ENCODE measurements around the gene INTS1. TPM values are rescaled to one million over a fixed set of nuclear protein-coding genes. Genes with fewer than 3 reads are reported as not detected.

INTS1 gene
- total and polyA plus RNA-seq, 2 experiments from 2014 or later, result 30.0 to 57.3 TPM

DNA sequence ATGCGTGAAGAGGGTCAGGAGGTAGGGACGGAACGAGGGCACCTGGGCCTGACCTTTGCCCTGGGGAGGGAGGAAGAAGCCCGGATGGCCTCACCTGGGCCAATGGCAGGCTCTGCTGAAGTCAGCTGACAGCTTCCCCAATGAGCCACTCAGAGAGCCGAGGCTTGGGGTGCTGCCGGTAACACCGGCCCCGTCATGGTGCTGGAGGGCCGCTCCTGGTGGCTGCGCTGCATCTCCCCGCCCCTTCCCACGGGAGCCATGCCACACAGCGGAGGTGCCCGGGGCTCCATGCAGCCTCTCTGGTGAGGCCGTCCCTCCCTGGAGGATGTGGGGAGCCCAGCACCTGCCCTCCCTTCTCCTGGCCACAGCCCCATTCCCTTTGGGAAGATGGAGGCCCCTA is 27.3 kb downstream of the INTS1 start:
- TF ChIP-seq, protein P1, sequence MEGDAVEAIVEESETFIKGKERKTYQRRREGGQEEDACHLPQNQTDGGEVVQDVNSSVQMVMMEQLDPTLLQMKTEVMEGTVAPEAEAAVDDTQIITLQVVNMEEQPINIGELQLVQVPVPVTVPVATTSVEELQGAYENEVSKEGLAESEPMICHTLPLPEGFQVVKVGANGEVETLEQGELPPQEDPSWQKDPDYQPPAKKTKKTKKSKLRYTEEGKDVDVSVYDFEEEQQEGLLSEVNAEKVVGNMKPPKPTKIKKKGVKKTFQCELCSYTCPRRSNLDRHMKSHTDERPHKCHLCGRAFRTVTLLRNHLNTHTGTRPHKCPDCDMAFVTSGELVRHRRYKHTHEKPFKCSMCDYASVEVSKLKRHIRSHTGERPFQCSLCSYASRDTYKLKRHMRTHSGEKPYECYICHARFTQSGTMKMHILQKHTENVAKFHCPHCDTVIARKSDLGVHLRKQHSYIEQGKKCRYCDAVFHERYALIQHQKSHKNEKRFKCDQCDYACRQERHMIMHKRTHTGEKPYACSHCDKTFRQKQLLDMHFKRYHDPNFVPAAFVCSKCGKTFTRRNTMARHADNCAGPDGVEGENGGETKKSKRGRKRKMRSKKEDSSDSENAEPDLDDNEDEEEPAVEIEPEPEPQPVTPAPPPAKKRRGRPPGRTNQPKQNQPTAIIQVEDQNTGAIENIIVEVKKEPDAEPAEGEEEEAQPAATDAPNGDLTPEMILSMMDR (IDR thresholded peaks at IDR 0.05; ENCODE audit: poor library complexity), result no peak
- no peak for TF ChIP-seq EZH2 (IDR thresholded peaks at IDR 0.05; ENCODE audit: borderline replicate concordance)
- TF ChIP-seq EZH2phosphoT487 (IDR thresholded peaks at IDR 0.05; ENCODE audit: low read depth, severe bottlenecking, unreplicated experiment), result no peak
- no peaks in the 10 kb centered on the region for H4K20me1 ChIP-seq (ENCODE audit: insufficient read depth, poor library complexity, severe bottlenecking)
- no peak overlapping the region for H3K27ac ChIP-seq
- no peaks in the 10 kb centered on the region for H3K27me3 ChIP-seq
- H3K4me1 ChIP-seq (ENCODE audit: insufficient read depth), result no peaks in the 10 kb centered on the region
- H3K9me3 ChIP-seq (ENCODE audit: low read depth), result no peaks in the 10 kb centered on the region
- no peak for DNase-seq (ENCODE audit: low spot score)
- H3K4me2 ChIP-seq, result no peak overlapping the region
- WGBS (ENCODE audit: low lambda C conversion rate, missing lambda C conversion rate), result 90% methylated on average over 11 of the region's 15 CpGs
- H2AFZ ChIP-seq, result no peak overlapping the region
- H3K79me2 ChIP-seq, result no peaks in the 10 kb centered on the region
- H3K36me3 ChIP-seq (replicated peaks; ENCODE audit: insufficient read depth, low read depth), result no peaks in the 10 kb centered on the region
- no peak overlapping the region for H3K4me3 ChIP-seq
- H3K9me2 ChIP-seq (replicated peaks; ENCODE audit: insufficient read depth), result no peaks in the 10 kb centered on the region

DNA sequence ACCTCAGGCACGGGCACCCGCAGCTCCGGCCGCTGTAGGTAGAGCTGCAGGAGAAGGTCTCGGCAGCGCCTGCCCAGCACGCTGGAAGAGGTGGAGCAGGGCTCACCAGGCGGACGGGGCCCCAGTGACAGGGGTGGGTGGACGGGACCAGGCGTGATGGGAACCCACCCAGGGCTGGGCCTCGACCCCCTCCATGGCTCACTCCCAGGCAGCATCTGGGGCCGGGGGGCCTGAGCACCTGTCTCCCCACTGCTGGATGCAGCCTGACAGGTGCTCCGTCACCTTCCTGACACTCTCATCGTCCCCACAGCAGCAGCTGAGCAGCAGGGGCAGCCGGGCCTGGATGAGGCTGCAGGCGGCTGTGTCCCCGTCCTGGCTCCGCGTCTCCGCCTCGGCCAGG is 28.2 kb downstream of the INTS1 start:
- WGBS (ENCODE audit: low lambda C conversion rate, missing lambda C conversion rate), result 97% methylated on average over 17 of the region's 22 CpGs
- Histone ChIP-seq H3K36me3 (replicated peaks; ENCODE audit: insufficient read depth, low read depth) (no peaks in the 10 kb centered on the region), H3K4me1 (ENCODE audit: insufficient read depth) (no peaks in the 10 kb centered on the region)

DNA sequence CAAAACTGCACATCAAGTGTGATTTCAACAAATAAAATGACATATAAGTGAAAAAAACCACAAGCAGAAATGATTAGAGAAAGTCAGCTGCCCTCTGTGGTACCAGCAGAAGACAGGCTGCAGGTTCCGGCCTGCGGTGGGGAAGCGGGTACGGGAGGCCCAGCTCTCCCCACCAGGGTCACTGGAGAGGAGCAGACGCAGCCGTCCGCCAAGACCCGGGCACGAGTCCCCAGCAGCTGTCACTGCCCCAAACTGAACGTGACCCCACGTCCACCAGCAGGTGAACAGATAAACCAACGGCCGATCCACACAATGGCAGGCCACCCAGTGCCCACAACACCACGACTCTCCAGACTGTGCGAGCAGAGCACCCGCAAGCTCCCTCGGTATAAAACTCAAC is 28.8 kb downstream of the INTS1 start:
- TF ChIP-seq EZH2phosphoT487 (IDR thresholded peaks at IDR 0.05; ENCODE audit: low read depth, severe bottlenecking, unreplicated experiment), result no peak
- H3K4me3 ChIP-seq, result no peak overlapping the region
- no peaks in the 10 kb centered on the region for H4K20me1 ChIP-seq (ENCODE audit: insufficient read depth, poor library complexity, severe bottlenecking)
- H3K27me3 ChIP-seq, result no peaks in the 10 kb centered on the region
- H2AFZ ChIP-seq, result no peak overlapping the region
- no peaks in the 10 kb centered on the region for H3K9me3 ChIP-seq (ENCODE audit: low read depth)
- no peaks in the 10 kb centered on the region for H3K79me2 ChIP-seq
- H3K9me2 ChIP-seq (replicated peaks; ENCODE audit: insufficient read depth), result no peaks in the 10 kb centered on the region
- no peak for DNase-seq (ENCODE audit: low spot score)
- no peaks in the 10 kb centered on the region for H3K36me3 ChIP-seq (replicated peaks; ENCODE audit: insufficient read depth, low read depth)
- H3K27ac ChIP-seq, result no peak overlapping the region
- H3K4me1 ChIP-seq (ENCODE audit: insufficient read depth), result no peaks in the 10 kb centered on the region
- 94% methylated on average over 17 of the region's 17 CpGs for WGBS (ENCODE audit: low lambda C conversion rate, missing lambda C conversion rate)
- no peak overlapping the region for H3K4me2 ChIP-seq

More for the DNA sequence above, 28.2 kb downstream of the INTS1 start:
- H2AFZ ChIP-seq, result no peak overlapping the region
- no peaks in the 10 kb centered on the region for H4K20me1 ChIP-seq (ENCODE audit: insufficient read depth, poor library complexity, severe bottlenecking)
- no peaks in the 10 kb centered on the region for H3K9me2 ChIP-seq (replicated peaks; ENCODE audit: insufficient read depth)
- no peak for DNase-seq (ENCODE audit: low spot score)
- H3K4me3 ChIP-seq, result no peak overlapping the region
- no peak overlapping the region for H3K4me2 ChIP-seq
- H3K9me3 ChIP-seq (ENCODE audit: low read depth), result no peaks in the 10 kb centered on the region
- H3K79me2 ChIP-seq, result no peaks in the 10 kb centered on the region
- H3K27me3 ChIP-seq, result no peaks in the 10 kb centered on the region
- no peak overlapping the region for H3K27ac ChIP-seq
- TF ChIP-seq EZH2phosphoT487 (IDR thresholded peaks at IDR 0.05; ENCODE audit: low read depth, severe bottlenecking, unreplicated experiment), result no peak
- TF ChIP-seq EZH2 (IDR thresholded peaks at IDR 0.05; ENCODE audit: borderline replicate concordance), result no peak
- TF ChIP-seq, protein P1 (IDR thresholded peaks at IDR 0.05; ENCODE audit: poor library complexity), result no peak

DNA sequence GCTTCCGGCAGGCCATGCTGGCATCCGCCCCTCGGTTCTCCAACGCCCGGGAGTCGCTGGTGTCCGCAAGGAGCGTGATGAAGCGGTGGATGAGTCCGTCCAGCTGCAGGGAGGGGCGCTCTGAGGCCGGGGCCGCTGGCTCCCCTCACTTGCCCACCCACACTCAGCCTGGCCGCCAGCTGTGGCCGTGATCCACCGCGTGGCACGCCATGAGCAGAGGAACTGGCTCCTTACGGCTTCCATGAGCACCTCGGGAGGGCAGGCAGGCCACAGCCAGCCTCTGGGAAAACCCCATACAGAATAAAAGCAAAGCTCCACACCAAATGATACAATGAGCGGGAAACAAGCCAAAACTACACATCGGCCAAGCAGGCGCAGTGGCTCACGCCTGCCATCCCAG is 29.5 kb downstream of the INTS1 start:
- Histone ChIP-seq H2AFZ (no peak overlapping the region), H4K20me1 (ENCODE audit: insufficient read depth, poor library complexity, severe bottlenecking) (no peaks in the 10 kb centered on the region), H3K36me3 (replicated peaks; ENCODE audit: insufficient read depth, low read depth) (no peaks in the 10 kb centered on the region), H3K9me3 (ENCODE audit: low read depth) (no peaks in the 10 kb centered on the region), H3K4me3 (no peak overlapping the region), H3K4me2 (no peak overlapping the region), H3K27me3 (no peaks in the 10 kb centered on the region), H3K79me2 (no peaks in the 10 kb centered on the region), H3K4me1 (ENCODE audit: insufficient read depth) (no peaks in the 10 kb centered on the region), H3K9me2 (replicated peaks; ENCODE audit: insufficient read depth) (no peaks in the 10 kb centered on the region), H3K27ac (no peak overlapping the region)
- no peak for TF ChIP-seq EZH2 (IDR thresholded peaks at IDR 0.05; ENCODE audit: borderline replicate concordance)
- no peak for TF ChIP-seq EZH2phosphoT487 (IDR thresholded peaks at IDR 0.05; ENCODE audit: low read depth, severe bottlenecking, unreplicated experiment)
- TF ChIP-seq, protein P1 (IDR thresholded peaks at IDR 0.05; ENCODE audit: poor library complexity), result no peak
- no peak for DNase-seq (ENCODE audit: low spot score)
- WGBS (ENCODE audit: low lambda C conversion rate, missing lambda C conversion rate), result 96% methylated on average over 24 of the region's 24 CpGs

All from hepatocyte (in vitro differentiated cells).